H1 (cell line): ENCODE measurements around the gene PHEX. TPM values are rescaled to one million over a fixed set of nuclear protein-coding genes. Genes with fewer than 3 reads are reported as not detected.
"Not testable (repeated sequence)": the region's sequence is repeated elsewhere in the genome, so short reads cannot be mapped to it uniquely, and the experiment has no call there.

Experiments used
- CTCF ChIA-PET: fragments of 300-600 bp; sonication (Branson Sonifier 250); formaldehyde crosslinking; loops from one replicate; lab custom pipeline; 2021; ENCODE audit not compliant: partially characterized antibody; lab: Charles Lee
- POLR2A ChIA-PET: fragments of 300-600 bp; sonication (Branson Sonifier 250); formaldehyde crosslinking; loops from one replicate; lab custom pipeline; 2021; ENCODE audit warnings: inconsistent platforms; ENCODE audit not compliant: partially characterized antibody; lab: Charles Lee
- DNase-seq, 2 experiments: peaks; one replicate each; pipeline versions ENCODE4 v3.0.0 to v3.0.0-alpha.2; 2010 to 2022; ENCODE audit warnings: low spot score in 2 of 2, low read depth in 1 of 2, mixed read lengths in 1 of 2
- FAIRE-seq: peaks from 2 replicates; lab custom pipeline; 2011; peaks lifted over from hg19 to GRCh38; lab: Jason Lieb, UNC
- H2AFZ ChIP-seq: 2 replicates; pipeline ENCODE4 v1.8.1; 2012; ENCODE audit warnings: low read length, inconsistent platforms
- H2AK5ac ChIP-seq: 2 replicates; pipeline ENCODE4 v1.6.1; 2013; ENCODE audit warnings: low read depth, low read length
- H2BK120ac ChIP-seq: replicated peaks from 2 replicates; pipeline ENCODE3; 2013; ENCODE audit warnings: low read depth, low read length, inconsistent platforms
- H2BK12ac ChIP-seq: 2 replicates; pipeline ENCODE4 v1.6.1; 2013; ENCODE audit warnings: low read depth, low read length
- H2BK15ac ChIP-seq: 2 replicates; pipeline ENCODE4 v1.6.1; 2013; ENCODE audit warnings: low read length
- H2BK20ac ChIP-seq: 2 replicates; pipeline ENCODE4 v1.6.1; 2013; ENCODE audit warnings: low read length
- H2BK5ac ChIP-seq: 2 replicates; pipeline ENCODE4 v1.6.1; 2013; ENCODE audit warnings: low read depth, low read length
- H3K14ac ChIP-seq: 2 replicates; pipeline ENCODE4 v1.6.1; 2013; ENCODE audit warnings: inconsistent platforms; ENCODE audit not compliant: insufficient read length
- H3K18ac ChIP-seq: 2 replicates; pipeline ENCODE4 v1.6.1; 2013; ENCODE audit warnings: low read length; ENCODE audit errors: extremely low read depth
- H3K23ac ChIP-seq: 2 replicates; pipeline ENCODE4 v1.6.1; 2013; ENCODE audit warnings: inconsistent platforms; ENCODE audit not compliant: insufficient read length
- H3K23me2 ChIP-seq: 2 replicates; pipeline ENCODE4 v1.6.1; 2013; ENCODE audit warnings: low read depth, low read length
- H3K27ac ChIP-seq: 2 replicates; pipeline ENCODE4 v1.6.1; 2011; ENCODE audit warnings: low read depth, low read length, inconsistent platforms
- H3K27me3 ChIP-seq, 4 experiments: replicated peaks in 1 of 4; 1 replicate in 1 of 4; 2 replicates in 3 of 4; pipeline versions ENCODE4 v1.6.1 to v1.8.1; 2011 to 2013; ENCODE audit warnings: low read length in 3 of 4, mild to moderate bottlenecking in 3 of 4, inconsistent platforms in 2 of 4, mixed read lengths in 2 of 4, moderate library complexity in 1 of 4; ENCODE audit not compliant: control insufficient read depth in 3 of 4, insufficient read depth in 3 of 4; ENCODE audit errors: extremely low read depth in 1 of 4
- H3K36me3 ChIP-seq, 4 experiments: 2 replicates each; pipeline versions ENCODE4 v1.6.1 to v1.8.1; 2011 to 2013; ENCODE audit warnings: mild to moderate bottlenecking in 4 of 4, low read length in 3 of 4, moderate library complexity in 2 of 4, control low read depth in 1 of 4, inconsistent platforms in 1 of 4; ENCODE audit not compliant: insufficient read depth in 4 of 4, control insufficient read depth in 2 of 4
- H3K4ac ChIP-seq: replicated peaks from 2 replicates; pipeline ENCODE3; 2013; ENCODE audit warnings: low read length, low read depth, mixed read lengths, inconsistent platforms; ENCODE audit not compliant: insufficient read length
- H3K4me1 ChIP-seq, 4 experiments: replicated peaks in 1 of 4; 1 replicate in 1 of 4; 2 replicates in 3 of 4; pipeline versions ENCODE4 v1.6.1 to v1.8.1; 2011 to 2013; ENCODE audit warnings: low read length in 3 of 4, inconsistent platforms in 2 of 4, mixed read lengths in 1 of 4; ENCODE audit not compliant: insufficient read depth in 4 of 4, control insufficient read depth in 3 of 4
- H3K4me2 ChIP-seq, 2 experiments: 2 replicates each; pipeline versions ENCODE4 v1.6.1 to v1.8.1; 2011 to 2013; ENCODE audit warnings: low read depth in 2 of 2, low read length in 2 of 2, control low read depth in 1 of 2, inconsistent platforms in 1 of 2, mild to moderate bottlenecking in 1 of 2; ENCODE audit not compliant: insufficient read depth in 1 of 2
- H3K4me3 ChIP-seq, 4 experiments: fragments of 200-600, 300-600 bp in 1 of 4; sonication (generic), shearing (Covaris generic), sonication (Bioruptor Twin) in 1 of 4; 2 replicates each; pipeline versions ENCODE4 v1.5.1 to v1.8.1; 2011 to 2016; ENCODE audit warnings: low read length in 4 of 4, low read depth in 3 of 4, control low read depth in 2 of 4, inconsistent platforms in 2 of 4, mild to moderate bottlenecking in 2 of 4, mixed read lengths in 1 of 4, moderate library complexity in 1 of 4; ENCODE audit not compliant: insufficient read depth in 2 of 4; ENCODE audit errors: extremely low read depth in 1 of 4
- H3K56ac ChIP-seq: replicated peaks from 2 replicates; pipeline ENCODE3; 2013; ENCODE audit warnings: low read depth, mild to moderate bottlenecking, mixed read lengths, low read length, inconsistent platforms; ENCODE audit not compliant: insufficient read length
- H3K79me1 ChIP-seq: 2 replicates; pipeline ENCODE4 v1.6.1; 2013; ENCODE audit warnings: low read depth, low read length, control low read depth
- H3K79me2 ChIP-seq, 2 experiments: 2 replicates each; pipeline versions ENCODE4 v1.6.1 to v1.8.1; 2012 to 2013; ENCODE audit warnings: low read length in 2 of 2, mild to moderate bottlenecking in 2 of 2, inconsistent platforms in 1 of 2; ENCODE audit not compliant: insufficient read depth in 2 of 2, control insufficient read depth in 1 of 2
- H3K9ac ChIP-seq, 4 experiments: replicated peaks in 1 of 4; 1 replicate in 1 of 4; 2 replicates in 3 of 4; pipeline versions ENCODE4 v1.6.1 to v1.8.1; 2011 to 2013; ENCODE audit warnings: low read depth in 3 of 4, low read length in 3 of 4, control low read depth in 2 of 4, mild to moderate bottlenecking in 2 of 4, moderate library complexity in 2 of 4, inconsistent platforms in 1 of 4; ENCODE audit errors: extremely low read depth in 1 of 4
- H3K9me3 ChIP-seq, 2 experiments: 2 replicates each; pipeline versions ENCODE4 v1.6.1 to v1.8.1; 2012 to 2013; ENCODE audit warnings: mild to moderate bottlenecking in 2 of 2, moderate library complexity in 2 of 2, control low read depth in 1 of 2, inconsistent platforms in 1 of 2, low read depth in 1 of 2, low read length in 1 of 2, mixed read lengths in 1 of 2; ENCODE audit not compliant: insufficient read depth in 2 of 2
- H4K20me1 ChIP-seq, 2 experiments: replicated peaks in 1 of 2; 2 replicates each; pipeline versions ENCODE3 to v1.8.1; 2011 to 2013; ENCODE audit warnings: inconsistent platforms in 2 of 2, low read length in 2 of 2, mild to moderate bottlenecking in 1 of 2; ENCODE audit not compliant: insufficient read depth in 2 of 2, control insufficient read depth in 1 of 2
- H4K5ac ChIP-seq: 2 replicates; pipeline ENCODE4 v1.6.1; 2013; ENCODE audit warnings: low read length, low read depth, mixed read lengths, inconsistent platforms; ENCODE audit not compliant: insufficient read length
- H4K8ac ChIP-seq: 2 replicates; pipeline ENCODE4 v1.8.0; 2013; ENCODE audit warnings: mild to moderate bottlenecking, moderate library complexity, low read length, inconsistent platforms; ENCODE audit not compliant: insufficient read depth; ENCODE audit errors: extremely low read depth
- H4K91ac ChIP-seq: replicated peaks from 2 replicates; pipeline ENCODE3; 2013; ENCODE audit warnings: low read length, mixed read lengths, inconsistent platforms; ENCODE audit not compliant: insufficient read length
- WGBS, 2 experiments: shearing (Covaris generic) in 1 of 2; methylation state at CpG; one replicate each; pipeline versions ENCODE4 v1.1.6 to v1.1.7; 2013 to 2015; ENCODE audit warnings: low lambda C conversion rate in 2 of 2, mixed read lengths in 2 of 2, inconsistent platforms in 1 of 2, low coverage in 1 of 2, missing lambda C conversion rate in 1 of 2; ENCODE audit not compliant: insufficient replicate concordance in 2 of 2, insufficient coverage in 1 of 2, insufficient read length in 1 of 2; ENCODE audit errors: extremely low coverage in 1 of 2, missing lambda C conversion rate in 1 of 2; 5-methylcytosine and 5-hydroxymethylcytosine counted together
- polyA plus RNA-seq, 7 experiments: library from polyadenylated mRNA; depleted of rRNA in 3 of 7; stranded (reverse) in 5 of 7; unstranded in 2 of 7; fragments of >200 nt in 5 of 7; fragments of 200-250 nt in 2 of 7; gene quantifications; 1 replicate in 5 of 7; 2 replicates in 1 of 7; 4 replicates in 1 of 7; pipeline versions ENCODE4 v1.2.1 to v1.2.3, GENCODE V29; 2011 to 2013; ENCODE audit warnings: missing spikeins in 2 of 7, mixed read lengths in 2 of 7
- total RNA-seq: library from RNA; stranded (reverse); fragmentation: NEBNext Ultra II Directional; extraction: Animal tissue kit (Norgen Biotek cat#: 25700); gene quantifications from 2 replicates; pipeline ENCODE4 v1.2.1, GENCODE V29; 2021

The PHEX gene
- total and polyA plus RNA-seq, 2 of the 8 experiments (the other 6 are each of a cell fraction or from before 2014, with no cell fraction given) = 0.03 to 0.11 TPM

DNA sequence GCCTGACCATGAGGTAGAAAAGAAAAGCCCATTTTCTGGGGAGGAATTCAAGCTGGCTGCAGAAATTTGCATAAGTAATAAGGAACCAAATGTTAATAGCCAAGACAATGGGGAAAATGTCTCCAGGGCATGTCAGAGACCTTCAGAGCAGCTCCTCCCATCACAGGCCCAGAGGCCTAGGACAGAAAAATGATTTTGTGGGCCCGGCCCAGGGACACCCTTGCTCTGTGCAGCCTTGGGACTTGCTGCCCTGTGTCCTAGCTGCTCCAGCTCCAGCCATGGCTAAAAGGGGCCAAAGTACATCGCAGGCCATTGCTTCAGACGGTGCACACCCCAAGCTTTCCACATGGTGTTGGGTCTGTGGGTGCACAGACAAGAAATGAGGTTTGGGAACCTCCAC is 257.1 kb downstream of the PHEX start:
- H3K9me3 ChIP-seq, H3K18ac ChIP-seq, H3K4me2 ChIP-seq, H3K36me3 ChIP-seq, H3K79me1 ChIP-seq, H3K56ac ChIP-seq, H3K27ac ChIP-seq, H2BK12ac ChIP-seq, H3K4me1 ChIP-seq, H3K79me2 ChIP-seq, H3K4me3 ChIP-seq, H3K4ac ChIP-seq, H3K23me2 ChIP-seq, H2BK15ac ChIP-seq, H2AK5ac ChIP-seq, H2BK120ac ChIP-seq, H4K8ac ChIP-seq, DNase-seq, H2BK20ac ChIP-seq, H3K23ac ChIP-seq, H3K27me3 ChIP-seq, H4K20me1 ChIP-seq, H4K5ac ChIP-seq, FAIRE-seq, POLR2A ChIA-PET, H4K91ac ChIP-seq, CTCF ChIA-PET, H3K14ac ChIP-seq, H2BK5ac ChIP-seq, H2AFZ ChIP-seq, H3K9ac ChIP-seq: not testable (repeated sequence)
- 71% methylated on average over 1 of the region's 3 CpGs; no CpG with 5 or more reads in 1 of the 2 experiments for WGBS, 2 experiments
